GM21447 (cell line): ENCODE results near the gene MIP.
A peak's percentile ranks its signal among the peaks of the same experiment; 100 is the strongest.
"Not testable (repeated sequence)": the region's sequence is repeated elsewhere in the genome, so short reads cannot be mapped to it uniquely, and the experiment has no call there.

Experiments
- ATAC-seq: cut with Tn5 transposase; IDR thresholded peaks from one replicate; pipeline ENCODE4 v1.9.1; 2021; ENCODE audit not compliant: unreplicated experiment

MIP gene

DNA sequence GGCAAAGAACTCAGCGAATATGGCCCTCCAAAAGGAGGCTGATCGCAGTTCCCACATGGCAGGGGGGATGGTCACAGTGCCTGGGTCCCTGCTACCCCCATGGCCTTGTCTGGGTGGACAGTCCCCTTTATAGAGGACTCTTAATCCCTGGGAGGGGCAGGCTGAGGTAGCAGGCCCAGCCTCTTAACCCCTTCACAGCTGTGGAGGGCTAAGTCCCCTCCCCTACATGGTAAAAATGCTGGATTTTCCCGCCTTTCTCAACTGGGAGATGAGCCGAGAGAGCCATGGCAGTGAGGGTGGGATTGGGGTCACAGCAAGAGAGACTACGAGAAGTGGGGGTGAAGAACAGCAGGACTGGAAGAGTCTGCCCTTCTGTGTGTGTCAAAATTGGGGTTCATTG, at the start of gene MIP:
Gene MIP, minus strand, starts transcription at position 101 of the 400 bp plus-strand sequence. Its CDS starts 44 bp downstream, at position 57.
- no peak for ATAC-seq

DNA sequence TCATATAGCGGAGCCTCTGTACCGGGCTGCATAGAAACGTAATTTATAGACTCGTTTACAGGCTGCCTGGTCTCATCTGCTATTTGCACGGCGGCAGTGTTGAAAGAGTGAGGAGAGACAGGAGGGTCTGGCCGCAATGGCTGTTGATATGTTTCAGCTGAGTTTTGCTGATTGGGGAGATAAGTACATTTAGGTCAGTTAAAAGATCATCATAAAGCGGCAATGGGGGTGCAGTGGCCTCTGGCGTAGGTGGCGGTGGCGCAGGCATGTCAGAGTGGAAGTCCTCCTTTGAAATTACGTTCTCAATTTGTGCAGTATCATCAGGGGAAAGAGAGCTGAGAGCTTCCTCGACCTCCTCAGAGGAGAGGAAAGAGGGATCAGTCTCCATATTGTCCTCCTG, 45.4 kb upstream of the MIP start:
- not testable (repeated sequence) for ATAC-seq

DNA sequence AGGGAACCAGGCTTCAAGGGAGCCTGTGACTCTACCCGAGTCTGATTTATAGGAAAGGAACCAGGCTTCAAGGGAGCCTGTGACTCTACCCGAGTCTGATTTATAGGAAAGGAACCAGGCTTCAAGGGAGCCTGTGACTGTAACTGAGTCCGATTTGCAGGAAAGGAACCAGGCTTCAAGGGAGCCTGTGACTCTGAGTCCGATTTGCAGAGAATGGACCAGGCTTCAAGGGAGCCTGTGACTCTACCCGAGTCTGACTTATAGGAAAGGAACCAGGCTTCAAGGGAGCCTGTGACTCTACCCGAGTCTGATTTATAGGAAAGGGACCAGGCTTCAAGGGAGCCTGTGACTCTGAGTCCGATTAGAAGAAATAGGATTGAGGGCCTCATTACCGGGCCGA, 45.0 kb upstream of the MIP start:
- not testable (repeated sequence) for ATAC-seq

DNA sequence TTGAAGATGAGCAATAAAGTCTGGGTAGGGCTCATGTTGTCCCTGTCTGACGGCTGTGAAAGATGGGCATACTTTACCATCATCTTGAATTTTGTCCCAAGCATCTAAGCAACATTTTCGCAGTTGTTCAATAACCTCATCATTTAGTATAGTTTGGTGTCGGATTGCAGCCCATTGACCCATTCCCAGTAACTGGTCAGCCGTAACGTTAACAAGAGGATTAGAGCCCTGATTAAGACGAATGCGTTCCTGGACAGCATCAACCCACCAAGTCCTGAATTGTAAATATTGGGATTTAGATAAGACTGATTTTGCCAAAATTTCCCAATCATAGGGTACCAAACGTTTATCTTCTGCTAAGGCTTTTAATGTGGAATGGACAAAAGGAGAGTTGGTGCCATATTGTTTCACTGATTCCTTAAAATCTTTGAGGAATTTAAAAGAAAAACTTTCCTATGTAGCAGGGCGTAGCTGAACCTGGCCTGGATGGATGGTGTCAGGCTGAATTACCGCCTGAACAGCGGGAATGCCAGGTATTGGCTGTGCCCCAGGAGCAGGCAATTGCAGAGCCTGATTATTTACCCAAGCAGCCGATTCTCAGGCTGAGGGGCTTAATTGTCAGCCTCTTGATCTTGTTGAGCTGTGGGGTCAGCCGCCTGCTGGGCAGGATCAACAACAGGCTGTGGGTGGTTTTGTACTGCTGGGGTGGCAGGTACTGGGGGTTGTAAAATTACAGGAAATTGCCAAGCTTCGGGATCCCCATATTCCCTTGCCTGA, 43.9 kb upstream of the MIP start:
- ATAC-seq, result not testable (repeated sequence)

DNA sequence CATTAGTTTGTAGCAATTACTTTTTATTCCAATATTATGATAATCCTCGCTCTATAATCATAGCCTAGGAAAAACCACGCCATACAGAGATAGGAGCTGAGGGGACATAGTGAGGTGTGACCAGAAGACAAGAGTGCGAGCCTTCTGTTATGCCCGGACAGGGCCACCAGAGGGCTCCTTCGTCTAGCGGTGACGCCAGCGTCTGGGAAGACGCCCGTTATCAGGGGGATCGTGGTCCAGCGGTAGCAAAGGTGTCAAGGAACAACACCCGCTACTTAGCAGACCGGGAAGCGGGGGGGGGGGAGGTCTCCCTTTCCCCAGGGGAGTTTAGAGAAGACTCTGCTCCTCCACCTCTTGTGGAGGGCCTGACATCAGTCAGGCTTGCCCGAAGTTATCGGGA, 42.2 kb upstream of the MIP start:
- not testable (repeated sequence) for ATAC-seq

DNA sequence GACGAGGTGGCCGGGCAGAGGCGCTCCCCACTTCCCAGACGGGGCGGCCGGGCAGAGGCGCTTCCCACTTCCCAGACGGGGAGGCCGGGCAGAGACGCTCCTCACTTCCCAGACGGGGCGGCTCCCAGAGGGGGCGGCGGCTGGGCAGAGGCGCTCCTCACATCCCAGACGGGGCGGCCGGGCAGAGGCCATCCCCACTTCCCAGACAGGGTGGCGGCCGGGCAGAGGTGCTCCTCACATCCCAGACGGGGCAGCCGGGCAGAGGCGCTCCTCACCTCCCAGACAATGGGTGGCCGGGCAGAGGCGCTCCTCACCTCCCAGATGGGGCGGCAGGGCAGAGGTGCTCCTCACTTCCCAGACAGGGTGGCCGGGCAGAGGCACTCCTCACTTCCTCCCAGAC, 40.0 kb upstream of the MIP start:
- not testable (repeated sequence) for ATAC-seq

DNA sequence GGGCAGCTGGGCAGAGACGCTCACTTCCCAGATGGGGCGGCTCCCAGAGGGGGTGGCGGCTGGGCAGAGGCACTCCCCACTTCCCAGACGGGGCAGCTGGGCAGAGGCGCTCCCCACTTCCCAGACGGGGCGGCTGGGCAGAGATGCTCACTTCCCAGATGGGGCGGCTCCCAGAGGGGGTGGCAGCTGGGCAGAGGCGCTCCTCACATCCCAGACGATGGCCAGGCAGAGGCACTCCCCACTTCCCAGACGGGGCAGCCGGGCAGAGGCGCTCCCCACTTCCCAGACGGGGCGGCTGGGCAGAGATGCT, 39.6 kb upstream of the MIP start:
- not testable (repeated sequence) for ATAC-seq

DNA sequence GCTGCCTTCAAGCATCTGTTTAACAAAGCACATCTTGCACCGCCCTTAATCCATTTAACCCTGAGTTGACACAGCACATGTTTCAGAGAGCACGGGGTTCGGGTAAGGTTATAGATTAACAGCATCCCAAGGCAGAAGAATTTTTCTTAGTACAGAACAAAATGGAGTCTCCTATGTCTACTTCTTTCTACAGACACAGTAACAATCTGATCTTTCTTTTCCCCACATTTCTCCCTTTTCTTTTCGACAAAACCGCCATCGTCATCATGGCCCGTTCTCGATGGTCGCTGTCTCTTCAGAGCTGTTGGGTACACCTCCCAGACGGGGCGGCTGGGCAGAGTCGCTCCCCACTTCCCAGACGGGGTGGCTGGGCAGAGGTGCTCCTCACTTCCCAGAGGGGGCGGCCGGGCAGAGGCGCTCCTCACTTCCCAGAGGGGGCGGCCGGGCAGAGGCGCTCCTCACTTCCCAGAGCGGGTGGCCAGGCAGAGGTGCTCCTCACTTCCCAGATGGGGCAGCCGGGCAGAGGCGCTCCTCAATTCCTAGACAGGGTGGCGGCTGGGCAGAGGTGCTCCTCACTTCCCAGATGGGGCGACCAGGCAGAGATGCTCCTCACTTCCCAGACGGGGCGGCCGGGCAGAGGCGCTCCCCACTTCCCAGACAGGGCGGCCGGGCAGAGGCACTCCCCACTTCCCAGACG, 39.1 kb upstream of the MIP start:
- ATAC-seq, result not testable (repeated sequence)

DNA sequence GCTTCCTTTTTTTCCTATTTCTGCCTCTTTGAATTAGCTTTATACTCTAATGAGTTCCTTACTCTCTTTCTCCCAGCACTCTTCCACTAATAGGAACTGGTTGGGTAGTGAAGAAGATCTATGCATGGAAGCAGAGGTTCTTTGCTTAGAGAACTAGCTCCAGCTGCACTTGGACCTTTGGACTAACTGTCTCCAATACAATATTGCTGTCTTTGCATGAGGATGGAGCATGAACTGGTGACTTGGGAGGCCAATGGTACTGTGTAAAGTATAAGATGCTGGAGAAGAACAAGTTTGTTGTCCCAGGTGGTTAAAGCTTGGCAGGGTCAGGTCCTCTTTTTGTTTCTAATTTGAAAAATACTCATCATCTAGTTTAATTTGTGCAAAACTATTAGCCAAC, 35.9 kb upstream of the MIP start:
- no peak for ATAC-seq

DNA sequence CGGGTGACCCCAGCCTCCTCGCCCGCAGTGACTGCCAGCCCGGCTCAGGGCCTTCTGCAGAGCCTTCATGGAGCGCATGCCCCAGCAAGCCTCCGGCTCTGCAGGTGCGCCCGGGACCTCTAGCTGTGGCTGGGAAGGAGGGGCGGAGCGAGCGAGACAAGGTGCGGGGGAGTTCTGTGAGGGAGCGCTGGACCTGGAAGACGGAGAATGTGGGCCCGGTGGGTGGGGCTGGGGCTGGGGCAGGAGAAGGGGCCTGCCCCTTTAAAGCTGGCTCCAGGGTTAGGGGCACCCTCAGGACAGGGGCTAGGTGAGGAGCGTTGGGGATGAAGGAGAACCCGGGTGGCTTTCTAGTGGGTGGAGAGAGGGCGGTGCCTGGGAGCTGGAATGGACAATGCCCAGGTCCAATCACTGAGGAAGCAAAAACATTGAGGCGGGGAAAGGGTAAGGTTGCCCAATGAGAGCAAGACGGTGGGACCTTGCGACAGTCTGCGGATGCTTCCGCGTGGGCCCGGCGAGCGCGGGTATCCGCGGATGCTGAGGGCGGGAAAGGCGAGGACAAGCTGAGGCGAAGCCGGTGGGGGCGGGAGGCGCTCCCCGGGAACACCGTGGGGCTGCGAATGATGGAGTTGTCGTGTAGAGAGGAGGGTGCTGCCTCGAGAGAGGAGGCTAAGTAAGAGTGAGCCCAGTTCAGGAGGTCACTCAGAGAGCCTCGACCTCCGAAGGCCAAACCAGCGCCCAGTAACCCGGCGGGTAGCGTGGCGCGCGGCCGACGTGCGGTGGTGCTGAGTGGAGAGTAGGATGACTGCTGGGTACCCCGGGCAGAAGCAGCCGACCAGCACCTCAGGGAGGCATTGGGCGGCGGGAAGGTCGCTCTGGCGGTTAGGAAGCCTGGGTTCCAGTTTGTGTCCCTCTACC, 33.8 kb upstream of the MIP start, which contains the start of gene GLS2:
Gene GLS2, minus strand, starts transcription at position 121 of the 915 bp plus-strand sequence. Its CDS starts 43 bp downstream, at position 78.
- ATAC-seq, result peak; percentile 97

DNA sequence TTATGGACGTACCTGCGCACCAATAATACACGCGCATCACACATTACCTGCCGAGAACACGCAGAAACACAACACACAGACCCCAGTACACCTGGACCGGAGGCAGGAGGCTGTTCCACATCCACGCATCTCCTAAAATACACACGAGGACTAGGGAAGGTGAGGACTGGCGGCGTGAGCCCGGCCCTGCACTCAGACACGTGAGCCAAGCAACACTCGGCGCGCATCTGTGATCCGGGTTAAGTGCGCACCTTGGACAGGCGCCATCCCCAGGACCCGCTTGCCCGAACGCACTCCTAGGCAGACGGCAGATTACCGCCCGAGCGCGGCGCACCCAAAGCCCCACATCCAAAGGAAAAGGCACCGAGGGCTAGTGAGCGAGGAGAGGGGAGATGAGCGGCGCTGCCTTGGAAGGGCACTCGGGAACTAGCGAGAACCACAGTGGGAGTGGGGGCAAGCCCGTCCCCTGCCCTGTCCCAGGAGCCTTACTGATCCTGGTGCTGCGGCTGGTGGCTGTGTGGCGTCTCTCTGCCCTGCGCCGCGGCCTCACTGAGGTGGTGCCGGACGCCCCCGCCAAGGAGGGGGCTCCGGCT, 33.1 kb upstream of the MIP start:
- ATAC-seq, result no peak

DNA sequence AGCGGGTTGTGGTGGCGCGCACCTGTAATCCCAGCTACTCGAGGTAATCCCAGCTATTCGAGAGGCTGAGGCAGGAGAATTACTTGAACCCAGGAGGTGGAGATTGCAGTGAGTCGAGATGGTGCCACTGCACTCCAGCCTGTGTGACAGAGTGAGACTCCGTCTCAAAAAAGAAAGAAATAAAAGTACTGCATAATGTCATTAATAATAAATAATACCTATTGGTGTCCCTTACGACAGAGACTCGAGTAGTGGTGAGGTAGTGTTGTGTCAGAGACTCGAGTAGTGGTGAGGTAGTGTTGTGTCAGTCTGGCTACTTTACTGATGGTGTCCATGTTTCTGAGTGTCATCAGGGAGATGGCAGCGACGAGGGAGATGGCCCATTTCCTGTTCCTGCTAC, 32.2 kb upstream of the MIP start:
- no peak for ATAC-seq

DNA sequence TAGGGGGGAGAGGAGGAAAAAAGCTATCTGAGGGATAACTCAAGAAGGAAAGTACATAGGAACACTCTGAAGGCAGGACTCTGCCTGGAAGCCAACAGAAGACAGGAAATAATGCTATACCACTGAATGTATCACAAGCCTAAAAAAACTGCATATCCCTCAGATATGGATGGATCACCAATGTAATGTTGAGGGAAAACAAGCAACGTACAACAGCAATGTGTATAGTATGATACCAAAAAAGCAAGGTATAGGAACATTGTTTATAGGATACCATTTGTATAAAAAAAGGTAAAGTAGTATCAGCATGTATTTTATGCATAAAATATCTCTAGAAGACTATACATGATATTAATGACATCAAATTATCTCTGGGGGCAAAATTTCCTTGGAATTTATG, 30.1 kb upstream of the MIP start:
- no peak for ATAC-seq

DNA sequence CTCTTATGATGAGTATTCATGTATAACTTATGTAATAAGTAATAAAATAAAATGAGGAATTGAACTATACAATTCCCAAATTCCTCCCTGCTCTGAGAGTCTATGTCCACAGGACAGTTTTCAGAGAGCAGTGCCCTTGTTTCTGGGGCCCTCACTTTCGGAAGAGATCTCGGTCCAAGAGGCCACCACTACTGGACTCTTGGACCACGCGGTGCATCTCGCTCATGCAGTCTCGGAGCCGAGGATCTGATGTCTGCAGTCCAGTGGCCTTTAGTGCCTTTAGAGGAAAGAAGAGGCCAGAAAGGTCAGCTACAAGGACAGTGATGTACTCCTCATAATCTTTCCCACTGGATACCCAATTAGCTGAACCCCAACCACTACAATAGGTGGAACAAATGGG, 25.2 kb upstream of the MIP start:
- no peak for ATAC-seq

DNA sequence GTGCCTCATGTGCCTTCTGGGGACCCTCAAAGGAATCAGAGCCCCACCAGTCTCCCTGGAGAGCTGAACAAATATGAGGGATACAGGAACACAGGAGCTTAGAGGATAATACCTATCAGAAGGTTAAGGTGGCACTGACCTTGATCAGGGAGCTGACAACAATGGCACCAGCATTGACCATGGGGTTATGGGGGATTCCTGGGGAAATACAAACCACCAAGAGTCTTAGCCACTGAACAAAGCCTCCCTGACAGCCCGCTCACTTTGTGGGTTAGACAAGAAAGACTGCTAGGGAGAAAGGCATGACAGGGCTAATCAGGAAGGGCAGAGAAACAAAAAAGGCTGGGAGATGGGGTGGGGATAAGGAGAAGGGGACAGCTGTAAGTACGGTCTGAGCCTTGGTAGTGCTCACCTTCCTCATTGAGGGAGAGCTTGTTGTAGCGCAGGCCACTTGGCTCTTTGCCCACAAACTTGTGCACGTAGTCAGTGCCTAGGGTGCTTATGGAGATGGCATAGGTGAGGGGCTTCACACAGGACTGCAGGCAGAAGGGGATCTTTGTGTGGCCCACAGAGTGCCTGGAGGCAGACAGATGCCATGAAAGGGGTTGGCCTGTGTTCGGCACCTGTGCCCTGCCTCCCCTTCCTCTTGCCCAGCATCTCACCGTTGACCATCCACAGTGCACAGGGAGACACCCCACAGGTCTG, 23.2 kb upstream of the MIP start:
- ATAC-seq, result no peak

DNA sequence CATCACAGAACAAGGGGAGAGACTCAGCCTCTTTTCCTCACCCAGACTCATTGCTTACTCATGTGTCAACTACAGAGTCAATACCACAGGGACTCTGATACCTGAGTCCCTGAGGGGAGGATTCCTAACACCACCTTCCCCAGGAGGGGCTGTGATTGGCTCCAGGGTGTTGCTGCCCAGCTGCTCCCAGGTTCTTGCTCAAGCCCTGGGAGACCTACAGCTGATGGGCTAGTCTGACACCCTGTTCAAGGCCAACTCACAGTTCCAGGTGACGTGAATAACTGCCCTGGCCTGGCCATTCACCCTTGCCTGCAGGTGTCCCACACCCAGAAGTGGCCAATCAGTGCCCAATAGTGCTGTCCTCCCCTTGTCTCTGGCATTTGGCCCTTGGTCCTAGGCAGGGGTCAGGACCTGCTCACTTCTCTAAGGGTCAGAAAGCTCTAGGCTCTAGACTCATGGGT, 22.5 kb upstream of the MIP start:
- ATAC-seq, result no peak

DNA sequence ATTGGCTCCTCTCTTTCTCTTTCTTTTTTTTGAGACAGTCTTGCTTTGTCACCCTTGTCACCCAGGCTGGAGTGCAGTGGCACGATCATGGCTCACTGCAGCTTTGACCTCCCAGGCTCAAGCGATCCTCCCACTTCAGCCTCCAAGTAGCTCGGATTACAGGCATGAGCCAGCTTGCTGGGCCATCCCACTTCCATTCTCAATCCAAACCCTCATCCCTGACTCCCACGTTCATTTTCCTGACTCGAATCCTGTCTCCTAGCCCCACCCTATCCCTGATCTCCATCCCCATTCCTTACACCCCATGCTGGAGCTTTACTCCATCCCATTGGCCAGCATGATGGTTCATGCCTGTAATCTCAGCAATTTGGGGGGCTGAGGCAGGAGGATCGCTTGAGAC, 21.7 kb upstream of the MIP start:
- ATAC-seq, result no peak

DNA sequence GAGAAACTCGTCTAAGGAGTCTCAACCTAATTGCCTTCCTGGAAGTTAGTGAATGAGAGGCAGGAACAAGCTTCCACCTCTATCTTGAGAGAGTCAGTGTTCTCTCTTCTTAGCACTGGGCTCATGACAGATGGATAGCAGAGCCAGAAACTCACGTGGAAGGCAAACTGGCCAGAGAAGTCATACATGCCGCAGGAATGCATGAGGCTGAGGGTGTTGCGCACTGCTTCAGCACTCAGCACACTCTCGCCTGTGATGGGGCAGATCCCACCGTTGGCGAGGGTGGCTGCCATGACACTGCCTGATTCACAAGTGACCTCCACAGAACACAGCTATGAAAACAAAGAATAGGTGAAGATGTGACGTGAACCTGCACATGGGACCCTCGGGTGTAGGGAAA, 19.9 kb upstream of the MIP start:
- ATAC-seq, result no peak

DNA sequence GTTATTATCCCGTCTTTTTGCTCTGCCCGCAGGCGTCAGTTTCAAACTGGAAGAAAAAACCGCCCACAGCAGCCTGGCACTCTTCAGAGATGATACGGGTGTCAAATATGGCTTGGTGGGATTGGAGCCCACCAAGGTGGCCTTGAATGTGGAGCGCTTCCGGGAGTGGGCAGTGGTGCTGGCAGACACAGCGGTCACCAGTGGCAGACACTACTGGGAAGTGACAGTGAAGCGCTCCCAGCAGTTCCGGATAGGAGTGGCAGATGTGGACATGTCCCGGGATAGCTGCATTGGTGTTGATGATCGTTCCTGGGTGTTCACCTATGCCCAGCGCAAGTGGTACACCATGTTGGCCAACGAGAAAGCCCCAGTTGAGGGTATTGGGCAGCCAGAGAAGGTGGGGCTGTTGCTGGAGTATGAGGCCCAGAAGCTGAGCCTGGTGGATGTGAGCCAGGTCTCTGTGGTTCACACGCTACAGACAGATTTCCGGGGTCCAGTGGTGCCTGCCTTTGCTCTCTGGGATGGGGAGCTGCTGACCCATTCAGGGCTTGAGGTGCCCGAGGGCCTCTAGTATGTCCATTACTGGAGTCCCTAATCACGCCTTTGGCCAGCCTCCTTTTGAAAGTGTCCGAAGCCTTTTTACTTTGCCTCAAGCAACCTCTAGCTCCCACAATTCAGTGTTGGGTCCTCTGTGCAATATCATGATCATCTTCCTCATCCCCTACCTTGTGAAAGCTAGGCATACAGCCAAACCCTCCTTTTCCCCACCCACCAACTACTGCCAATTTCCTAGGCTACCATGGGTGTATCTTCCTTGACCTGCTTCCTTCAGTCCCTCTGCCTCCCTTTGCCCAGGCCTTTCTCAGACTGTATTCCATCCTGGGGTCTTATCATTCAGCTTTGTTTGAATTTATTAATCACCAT, 14.8 kb upstream of the MIP start:
- ATAC-seq, result no peak
